Measurements from ENCODE around the gene DGKE.

Gene DGKE

DNA sequence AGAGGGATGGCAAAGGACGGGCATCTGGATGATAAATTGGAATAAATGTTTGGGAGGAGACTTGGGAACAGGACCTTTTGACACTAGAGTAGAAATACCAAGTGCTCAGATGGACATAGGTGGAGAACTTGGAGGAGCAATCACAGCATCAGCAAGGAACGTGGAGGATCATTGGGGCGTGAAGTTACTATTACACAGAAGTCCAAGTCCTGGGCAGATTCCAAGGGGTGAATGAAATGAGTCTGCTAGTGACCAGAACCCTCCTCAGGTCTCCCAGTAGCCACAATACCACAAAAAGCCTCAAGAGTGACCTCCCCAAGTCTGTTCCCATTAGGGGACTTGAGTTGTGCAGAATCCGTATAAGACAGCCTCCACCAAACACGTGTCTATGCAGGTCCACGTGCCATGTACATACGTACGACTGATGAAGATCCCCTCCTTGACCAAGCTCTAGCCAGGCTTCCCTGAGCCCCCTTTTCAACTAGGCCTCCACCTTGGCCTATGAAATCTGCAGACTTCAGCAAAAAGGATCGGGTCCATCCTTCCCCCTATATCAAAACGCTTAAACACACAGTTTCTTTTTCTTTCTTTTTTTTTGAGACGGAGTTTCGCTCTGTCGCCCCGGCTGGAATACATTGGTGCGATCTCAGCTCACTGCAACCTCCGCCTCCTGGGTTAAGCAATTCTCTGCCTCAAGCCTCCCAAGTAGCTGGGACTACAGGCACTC lies 2.4 kb upstream of the DGKE start:
- no peak for DNase-seq (ENCODE audit: low read depth)
- H3K36me3 ChIP-seq (ENCODE audit: control insufficient read depth, insufficient read depth, low read length, severe bottlenecking) = no peaks in the 10 kb centered on the region
- H3K9ac ChIP-seq (ENCODE audit: low read length) = no peak overlapping the region
- H3K27me3 ChIP-seq (replicated peaks; ENCODE audit: control insufficient read depth, insufficient read depth, low read length) = no peaks in the 10 kb centered on the region
- peaks cover 11% of the 10 kb centered on the region for H3K4me1 ChIP-seq (ENCODE audit: control insufficient read depth, insufficient read depth, low read length)
- H3K9me3 ChIP-seq (ENCODE audit: control insufficient read depth, low read length) = no peaks in the 10 kb centered on the region
- no peak overlapping the region for H3K4me3 ChIP-seq (ENCODE audit: low read length)

DNA sequence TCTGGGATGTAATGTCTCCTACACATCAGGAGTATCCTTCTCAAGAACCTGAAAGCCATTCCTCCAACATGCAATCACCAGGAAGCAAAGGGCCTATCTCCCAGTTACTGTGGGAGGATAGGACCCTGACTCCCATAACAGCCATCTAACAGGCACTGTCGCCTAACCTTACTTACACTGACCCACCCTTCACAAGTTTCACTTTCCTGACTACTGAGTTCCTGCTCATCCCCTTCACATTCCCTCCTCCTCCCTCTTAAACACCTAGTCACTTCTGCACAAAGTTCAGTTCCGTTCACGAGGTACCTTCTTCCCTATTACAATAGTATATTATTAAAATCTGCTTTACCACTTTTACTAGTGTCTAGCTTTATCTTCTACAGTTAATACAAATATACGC lies 1.5 kb upstream of the DGKE start:
- Histone ChIP-seq H3K4me3 (ENCODE audit: low read length) (peak overlapping the region; percentile 90), H3K36me3 (ENCODE audit: control insufficient read depth, insufficient read depth, low read length, severe bottlenecking) (no peaks in the 10 kb centered on the region), H3K27me3 (replicated peaks; ENCODE audit: control insufficient read depth, insufficient read depth, low read length) (no peaks in the 10 kb centered on the region), H3K4me1 (ENCODE audit: control insufficient read depth, insufficient read depth, low read length) (peaks cover 11% of the 10 kb centered on the region), H3K9ac (ENCODE audit: low read length) (peak overlapping the region; percentile 89), H3K9me3 (ENCODE audit: control insufficient read depth, low read length) (no peaks in the 10 kb centered on the region)
- no peak for DNase-seq (ENCODE audit: low read depth)

DNA sequence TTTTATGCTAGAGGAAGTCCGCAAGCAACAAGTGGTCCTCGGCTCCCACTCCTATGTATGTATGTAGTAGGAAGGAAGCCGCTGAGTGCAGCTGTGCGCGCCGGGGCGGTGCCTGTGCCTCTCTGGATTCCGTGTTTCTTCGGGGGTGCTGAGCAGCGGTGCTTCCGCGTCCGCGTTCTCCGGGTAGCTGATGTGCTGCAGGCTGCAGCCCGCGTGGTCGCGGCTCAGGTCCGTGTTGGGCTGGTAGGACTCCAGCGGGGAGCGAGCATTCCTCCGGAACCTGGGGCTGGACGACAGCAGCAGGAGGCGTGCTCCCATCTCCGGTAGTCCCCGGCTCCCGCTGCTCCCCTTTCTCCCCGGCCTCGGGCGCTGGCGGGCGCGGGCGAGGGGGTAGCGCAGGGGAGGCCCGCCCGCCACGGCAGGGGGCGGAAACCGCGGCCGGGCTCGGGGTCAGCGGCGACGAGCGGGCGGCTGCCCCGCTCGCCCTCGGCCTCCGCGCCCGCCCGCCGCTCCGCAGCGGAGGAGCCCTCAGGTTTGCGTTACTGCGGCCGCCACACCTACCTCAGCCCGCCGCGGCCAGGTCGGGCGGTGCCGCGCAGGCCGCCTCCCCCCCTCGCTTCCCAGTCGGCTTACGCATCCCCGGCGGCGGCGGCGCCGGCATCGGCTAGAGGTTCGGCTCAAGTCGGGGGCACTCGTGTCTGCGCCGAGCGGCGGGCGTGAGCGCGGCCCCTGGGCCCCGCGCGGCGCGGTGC lies 718 bp upstream of the DGKE start:
- Histone ChIP-seq H3K36me3 (ENCODE audit: control insufficient read depth, insufficient read depth, low read length, severe bottlenecking) (no peaks in the 10 kb centered on the region), H3K4me1 (ENCODE audit: control insufficient read depth, insufficient read depth, low read length) (peaks cover 11% of the 10 kb centered on the region), H3K4me3 (ENCODE audit: low read length) (peak overlapping the region; percentile 90), H3K9me3 (ENCODE audit: control insufficient read depth, low read length) (no peaks in the 10 kb centered on the region), H3K27me3 (replicated peaks; ENCODE audit: control insufficient read depth, insufficient read depth, low read length) (no peaks in the 10 kb centered on the region), H3K9ac (ENCODE audit: low read length) (peak overlapping the region; percentile 89)
- peak; percentile 73 for DNase-seq (ENCODE audit: low read depth)

DNA sequence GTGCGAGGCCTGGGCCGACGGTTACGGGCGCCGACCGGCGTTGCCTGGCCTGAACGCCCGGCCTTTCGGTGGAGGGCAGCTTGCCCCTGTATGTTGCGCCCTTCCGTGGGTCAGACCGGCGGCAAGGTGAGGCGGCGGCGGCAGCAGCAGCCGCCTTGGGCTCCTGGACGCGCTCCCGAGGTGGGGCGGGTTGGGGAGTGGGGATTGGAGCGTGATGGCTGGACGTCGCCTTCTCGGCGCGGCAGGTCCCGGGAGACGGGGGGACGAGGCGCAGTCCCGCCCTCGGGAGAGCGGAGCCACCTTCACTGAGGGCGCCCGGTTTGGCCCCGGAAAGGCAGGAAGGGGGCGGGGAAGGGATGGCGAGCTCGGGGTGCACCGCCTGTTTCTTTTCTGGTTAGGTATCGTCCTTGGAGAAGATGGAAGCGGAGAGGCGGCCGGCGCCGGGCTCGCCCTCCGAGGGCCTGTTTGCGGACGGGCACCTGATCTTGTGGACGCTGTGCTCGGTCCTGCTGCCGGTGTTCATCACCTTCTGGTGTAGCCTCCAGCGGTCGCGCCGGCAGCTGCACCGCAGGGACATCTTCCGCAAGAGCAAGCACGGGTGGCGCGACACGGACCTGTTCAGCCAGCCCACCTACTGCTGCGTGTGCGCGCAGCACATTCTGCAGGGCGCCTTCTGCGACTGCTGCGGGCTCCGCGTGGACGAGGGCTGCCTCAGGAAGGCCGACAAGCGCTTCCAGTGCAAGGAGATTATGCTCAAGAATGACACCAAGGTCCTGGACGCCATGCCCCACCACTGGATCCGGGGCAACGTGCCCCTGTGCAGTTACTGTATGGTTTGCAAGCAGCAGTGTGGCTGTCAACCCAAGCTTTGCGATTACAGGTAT lies 671 bp downstream of the DGKE start:
- H3K36me3 ChIP-seq (ENCODE audit: control insufficient read depth, insufficient read depth, low read length, severe bottlenecking) = no peaks in the 10 kb centered on the region
- no peaks in the 10 kb centered on the region for H3K27me3 ChIP-seq (replicated peaks; ENCODE audit: control insufficient read depth, insufficient read depth, low read length)
- peak overlapping the region; percentile 90 for H3K4me3 ChIP-seq (ENCODE audit: low read length)
- no peaks in the 10 kb centered on the region for H3K9me3 ChIP-seq (ENCODE audit: control insufficient read depth, low read length)
- H3K4me1 ChIP-seq (ENCODE audit: control insufficient read depth, insufficient read depth, low read length) = peaks cover 11% of the 10 kb centered on the region
- peak overlapping the region; percentile 72 for H3K9ac ChIP-seq (ENCODE audit: low read length)
- peak; percentile 44 for DNase-seq (ENCODE audit: low read depth)

DNA sequence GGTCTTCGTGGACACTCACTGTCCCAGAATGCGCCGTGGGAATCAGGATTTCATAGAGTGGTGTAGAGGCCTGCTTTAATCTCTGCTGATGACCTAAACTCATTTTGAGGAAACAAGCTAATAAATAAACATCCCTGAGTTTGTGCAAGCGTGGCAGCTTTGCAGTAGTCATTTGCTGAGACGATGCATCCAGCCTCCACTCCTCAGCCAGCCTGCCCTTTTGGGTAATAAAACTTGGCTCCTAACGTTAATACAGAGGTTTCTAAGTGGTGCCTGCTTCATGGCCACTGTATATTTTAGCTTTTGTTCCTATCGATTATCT lies 1.3 kb downstream of the DGKE start:
- Histone ChIP-seq H3K9ac (ENCODE audit: low read length) (no peak overlapping the region), H3K4me3 (ENCODE audit: low read length) (peak overlapping the region; percentile 90), H3K4me1 (ENCODE audit: control insufficient read depth, insufficient read depth, low read length) (peaks cover 11% of the 10 kb centered on the region), H3K27me3 (replicated peaks; ENCODE audit: control insufficient read depth, insufficient read depth, low read length) (no peaks in the 10 kb centered on the region), H3K36me3 (ENCODE audit: control insufficient read depth, insufficient read depth, low read length, severe bottlenecking) (no peaks in the 10 kb centered on the region), H3K9me3 (ENCODE audit: control insufficient read depth, low read length) (no peaks in the 10 kb centered on the region)
- no peak for DNase-seq (ENCODE audit: low read depth)

DNA sequence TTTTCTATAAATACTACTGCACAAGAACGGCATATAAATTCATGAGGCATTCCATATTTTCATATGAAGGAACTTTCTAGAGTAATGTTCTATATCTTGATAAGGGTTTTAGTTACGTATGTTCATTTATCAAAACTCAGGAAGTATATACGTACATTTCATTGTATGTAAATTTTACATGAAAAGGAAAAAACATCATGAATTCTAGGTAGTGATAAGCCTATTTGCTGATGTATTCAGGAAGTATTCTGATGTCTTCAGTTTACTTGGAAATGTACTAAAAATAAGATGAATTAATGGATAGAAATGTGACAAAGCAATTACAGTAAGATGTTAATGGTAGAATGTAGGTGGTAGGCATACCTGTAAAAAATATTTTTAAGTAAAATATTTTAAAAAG lies 4.7 kb downstream of the DGKE start:
- Histone ChIP-seq H3K27me3 (replicated peaks; ENCODE audit: control insufficient read depth, insufficient read depth, low read length) (no peaks in the 10 kb centered on the region), H3K4me3 (ENCODE audit: low read length) (no peak overlapping the region), H3K9ac (ENCODE audit: low read length) (no peak overlapping the region), H3K36me3 (ENCODE audit: control insufficient read depth, insufficient read depth, low read length, severe bottlenecking) (no peaks in the 10 kb centered on the region), H3K4me1 (ENCODE audit: control insufficient read depth, insufficient read depth, low read length) (peaks cover 3% of the 10 kb centered on the region), H3K9me3 (ENCODE audit: control insufficient read depth, low read length) (no peaks in the 10 kb centered on the region)
- no peak for DNase-seq (ENCODE audit: low read depth)

DNA sequence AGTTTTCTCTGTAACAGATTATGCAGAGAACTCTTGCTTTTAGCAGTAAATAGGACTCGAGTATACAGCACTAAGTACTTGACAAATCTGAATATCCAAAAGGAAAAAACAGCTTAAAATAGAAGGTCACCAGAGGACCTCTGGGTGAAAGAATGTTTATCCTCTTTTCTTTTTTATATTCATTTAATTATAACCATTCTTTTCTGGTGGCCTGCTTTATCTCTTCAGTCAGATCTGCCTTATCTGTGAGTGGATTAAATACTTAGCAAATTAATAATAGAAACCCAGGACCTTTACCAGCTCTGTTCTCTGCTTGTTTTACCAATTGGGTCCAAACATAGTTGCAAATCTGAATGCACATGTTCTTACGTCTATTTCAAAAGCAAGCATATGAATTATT lies 8.6 kb downstream of the DGKE start:
- Histone ChIP-seq H3K4me3 (ENCODE audit: low read length) (no peak overlapping the region), H3K9ac (ENCODE audit: low read length) (no peak overlapping the region), H3K4me1 (ENCODE audit: control insufficient read depth, insufficient read depth, low read length) (no peaks in the 10 kb centered on the region), H3K36me3 (ENCODE audit: control insufficient read depth, insufficient read depth, low read length, severe bottlenecking) (no peaks in the 10 kb centered on the region), H3K27me3 (replicated peaks; ENCODE audit: control insufficient read depth, insufficient read depth, low read length) (no peaks in the 10 kb centered on the region), H3K9me3 (ENCODE audit: control insufficient read depth, low read length) (no peaks in the 10 kb centered on the region)
- no peak for DNase-seq (ENCODE audit: low read depth)

DNA sequence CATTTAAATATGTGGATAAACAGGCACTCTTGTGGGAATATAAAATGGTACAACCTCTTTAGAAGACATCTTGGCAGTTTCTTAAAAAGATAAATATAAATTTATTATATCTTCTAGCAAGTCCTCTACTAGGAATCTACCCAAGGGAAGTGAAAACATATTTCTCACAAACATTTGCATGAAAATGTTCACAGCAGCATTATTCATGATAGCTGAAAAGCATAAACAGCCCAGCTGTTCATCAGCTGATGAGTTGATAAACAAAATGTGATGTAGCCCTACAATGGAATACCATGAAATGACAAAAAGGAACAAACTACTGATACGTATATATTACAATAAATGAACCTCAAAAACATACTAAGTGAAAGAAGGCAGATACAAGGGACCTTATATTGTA lies 12.0 kb downstream of the DGKE start:
- no peaks in the 10 kb centered on the region for H3K9me3 ChIP-seq (ENCODE audit: control insufficient read depth, low read length)
- no peak for DNase-seq (ENCODE audit: low read depth)

DNA sequence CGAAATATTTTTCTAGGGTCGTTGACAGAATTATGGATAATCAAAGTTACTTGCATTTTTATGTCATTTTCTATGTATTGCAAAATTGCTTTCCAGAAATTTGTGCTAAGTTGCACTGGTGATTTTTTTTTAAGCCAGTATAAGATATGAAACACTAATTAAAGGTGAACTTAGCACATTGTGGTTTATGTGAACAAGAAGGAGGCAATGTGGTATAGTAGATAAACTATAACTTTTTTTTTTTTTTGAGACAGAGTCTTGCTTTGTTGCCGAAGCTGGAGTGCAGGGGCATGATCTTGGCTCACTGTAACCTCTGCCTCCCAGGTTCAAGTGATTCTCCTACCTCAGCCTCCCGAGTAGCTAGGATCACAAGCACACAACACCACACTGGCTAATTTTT lies 13.2 kb downstream of the DGKE start:
- H3K4me3 ChIP-seq (ENCODE audit: low read length) = no peak overlapping the region
- no peaks in the 10 kb centered on the region for H3K4me1 ChIP-seq (ENCODE audit: control insufficient read depth, insufficient read depth, low read length)
- no peaks in the 10 kb centered on the region for H3K27me3 ChIP-seq (replicated peaks; ENCODE audit: control insufficient read depth, insufficient read depth, low read length)
- H3K9me3 ChIP-seq (ENCODE audit: control insufficient read depth, low read length) = no peaks in the 10 kb centered on the region
- no peak overlapping the region for H3K9ac ChIP-seq (ENCODE audit: low read length)
- DNase-seq (ENCODE audit: low read depth) = no peak
- H3K36me3 ChIP-seq (ENCODE audit: control insufficient read depth, insufficient read depth, low read length, severe bottlenecking) = peaks cover 19% of the 10 kb centered on the region

More for the DNA sequence above, 12.0 kb downstream of the DGKE start:
- no peaks in the 10 kb centered on the region for H3K27me3 ChIP-seq (replicated peaks; ENCODE audit: control insufficient read depth, insufficient read depth, low read length)
- no peak overlapping the region for H3K4me3 ChIP-seq (ENCODE audit: low read length)
- peaks cover 16% of the 10 kb centered on the region for H3K36me3 ChIP-seq (ENCODE audit: control insufficient read depth, insufficient read depth, low read length, severe bottlenecking)
- no peak overlapping the region for H3K9ac ChIP-seq (ENCODE audit: low read length)
- H3K4me1 ChIP-seq (ENCODE audit: control insufficient read depth, insufficient read depth, low read length) = no peaks in the 10 kb centered on the region

DNA sequence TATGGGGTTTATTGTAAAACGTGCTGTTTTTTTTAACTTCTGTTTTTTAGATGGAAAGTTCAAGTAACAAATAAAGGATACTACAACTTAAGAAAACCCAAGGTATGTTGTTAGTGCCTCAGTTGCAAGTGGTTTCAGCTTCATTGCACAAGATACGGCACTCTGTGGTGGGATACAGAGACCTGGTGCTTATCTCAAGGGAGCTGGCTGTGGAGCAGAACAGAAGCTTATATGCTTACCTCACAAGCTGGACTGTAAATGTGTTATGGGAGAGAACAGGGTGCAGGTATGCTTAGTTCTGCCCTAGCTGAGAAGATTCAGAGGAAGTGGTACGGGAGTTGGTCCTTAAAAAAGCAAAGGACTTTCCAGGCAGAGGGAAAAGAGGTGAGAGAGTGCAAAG lies 15.2 kb downstream of the DGKE start:
- H3K4me1 ChIP-seq (ENCODE audit: control insufficient read depth, insufficient read depth, low read length) = no peaks in the 10 kb centered on the region
- no peaks in the 10 kb centered on the region for H3K9me3 ChIP-seq (ENCODE audit: control insufficient read depth, low read length)
- H3K4me3 ChIP-seq (ENCODE audit: low read length) = no peak overlapping the region
- H3K36me3 ChIP-seq (ENCODE audit: control insufficient read depth, insufficient read depth, low read length, severe bottlenecking) = peaks cover 19% of the 10 kb centered on the region
- H3K9ac ChIP-seq (ENCODE audit: low read length) = no peak overlapping the region
- DNase-seq (ENCODE audit: low read depth) = no peak
- no peaks in the 10 kb centered on the region for H3K27me3 ChIP-seq (replicated peaks; ENCODE audit: control insufficient read depth, insufficient read depth, low read length)

DNA sequence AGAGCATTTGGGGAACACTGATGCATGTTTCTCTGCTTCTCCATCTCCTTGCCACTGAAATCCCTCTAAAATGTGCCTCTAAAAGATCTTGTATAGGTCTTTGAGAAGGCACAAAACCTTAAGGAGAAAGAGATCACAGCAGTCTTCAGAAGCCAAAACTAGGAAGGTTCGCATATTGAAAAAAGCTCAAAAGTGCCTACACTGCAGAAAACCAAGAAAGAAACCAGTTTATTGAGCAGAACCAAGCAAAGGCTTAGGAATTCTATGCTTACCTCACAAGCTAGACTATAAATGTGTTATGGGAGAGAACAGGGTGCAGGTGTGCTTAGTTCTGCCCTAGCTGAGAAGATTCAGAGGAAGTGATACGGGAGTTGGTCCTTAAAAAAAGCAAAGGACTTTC lies 16.6 kb downstream of the DGKE start:
- Histone ChIP-seq H3K27me3 (replicated peaks; ENCODE audit: control insufficient read depth, insufficient read depth, low read length) (no peaks in the 10 kb centered on the region), H3K4me1 (ENCODE audit: control insufficient read depth, insufficient read depth, low read length) (no peaks in the 10 kb centered on the region)
- no peak for DNase-seq (ENCODE audit: low read depth)

More for the DNA sequence above, 16.6 kb downstream of the DGKE start:
- H3K9me3 ChIP-seq (ENCODE audit: control insufficient read depth, low read length) = no peaks in the 10 kb centered on the region
- no peak overlapping the region for H3K4me3 ChIP-seq (ENCODE audit: low read length)
- peaks cover 19% of the 10 kb centered on the region for H3K36me3 ChIP-seq (ENCODE audit: control insufficient read depth, insufficient read depth, low read length, severe bottlenecking)
- H3K9ac ChIP-seq (ENCODE audit: low read length) = no peak overlapping the region
